Stimulated activated CD8-positive, alpha-beta memory T cell treated with anti-CD3 and anti-CD28 coated beads, Interleukin-12 subunit alpha, Interleukin-12 subunit beta, amount 100 ng/mL, for 24 hours (primary cell): ENCODE data around the gene SACM1L.

ENCODE experiments used
- DNase-seq: peaks from one replicate; pipeline ENCODE4 v3.0.0-alpha.2; 2020; ENCODE audit errors: extremely low read depth

SACM1L gene

GRCh38 chr3:45789235-45789812, 100.1 kb downstream of the SACM1L start:
- no peak for DNase-seq

GRCh38 chr3:45790596-45790995, 101.4 kb downstream of the SACM1L start:
- DNase-seq: no peak

- DNase-seq: no peak
Measured at GRCh38 chr3:45792036-45792435, 102.8 kb downstream of the SACM1L start.

- no peak for DNase-seq
Measured at GRCh38 chr3:45792516-45793172, 103.4 kb downstream of the SACM1L start.

- DNase-seq: no peak
Measured at GRCh38 chr3:45793482-45794176, 104.4 kb downstream of the SACM1L start.

GRCh38 chr3:45794177-45794560, 105.0 kb downstream of the SACM1L start:
- no peak for DNase-seq

GRCh38 chr3:45794660-45795059, 105.5 kb downstream of the SACM1L start:
- DNase-seq: no peak
